HG02973 (cell line): Measurements from ENCODE around the gene TNFSF13.

Experiments
- ATAC-seq: cut with Tn5 transposase; IDR thresholded peaks from one replicate; pipeline ENCODE4 v1.9.1; 2021; ENCODE audit warnings: moderate library complexity; ENCODE audit not compliant: unreplicated experiment

Gene TNFSF13

GRCh38 chr17:7558544-7559319 lies at the start of gene TNFSF13:
TNFSF13 (plus strand) TSS chr17:7558750; CDS start chr17:7559040, 290 bp downstream.
- no peak for ATAC-seq

- no peak for ATAC-seq
Measured at GRCh38 chr17:7508846-7509245, 49.7 kb upstream of the TNFSF13 start.

- no peak for ATAC-seq
Measured at GRCh38 chr17:7509937-7510336, 48.6 kb upstream of the TNFSF13 start.

- ATAC-seq: no peak
Measured at GRCh38 chr17:7511108-7511507, 47.4 kb upstream of the TNFSF13 start.

- no peak for ATAC-seq
Measured at GRCh38 chr17:7512105-7512504, 46.4 kb upstream of the TNFSF13 start.

GRCh38 chr17:7512824-7513540 lies 45.6 kb upstream of the TNFSF13 start:
- ATAC-seq: no peak

- ATAC-seq: no peak
Measured at GRCh38 chr17:7513850-7514419, 44.6 kb upstream of the TNFSF13 start.

- ATAC-seq: no peak
Measured at GRCh38 chr17:7515911-7516610, 42.5 kb upstream of the TNFSF13 start.

- no peak for ATAC-seq
Measured at GRCh38 chr17:7523033-7523432, 35.5 kb upstream of the TNFSF13 start.

- no peak for ATAC-seq
Measured at GRCh38 chr17:7528842-7529241, 29.7 kb upstream of the TNFSF13 start.

- ATAC-seq: no peak
Measured at GRCh38 chr17:7530023-7530900, 28.3 kb upstream of the TNFSF13 start.

- ATAC-seq: no peak
Measured at GRCh38 chr17:7538050-7538449, 20.5 kb upstream of the TNFSF13 start.

- no peak for ATAC-seq
Measured at GRCh38 chr17:7538891-7539545, 19.5 kb upstream of the TNFSF13 start.

- ATAC-seq: no peak
Measured at GRCh38 chr17:7541074-7541621, 17.4 kb upstream of the TNFSF13 start.

GRCh38 chr17:7544911-7545310 lies 13.6 kb upstream of the TNFSF13 start:
- ATAC-seq: no peak

- no peak for ATAC-seq
Measured at GRCh38 chr17:7548585-7549400, 9.8 kb upstream of the TNFSF13 start, which contains the start of gene TNFSF12. TNFSF12 (plus strand) TSS chr17:7549058; CDS start chr17:7549154, 96 bp downstream.

GRCh38 chr17:7549401-7550055 lies 9.0 kb upstream of the TNFSF13 start:
- no peak for ATAC-seq

- ATAC-seq: no peak
Measured at GRCh38 chr17:7550344-7550743, 8.2 kb upstream of the TNFSF13 start.
